ENCODE results near the gene FLCN. TPM values are rescaled to one million over a fixed set of nuclear protein-coding genes. Genes with fewer than 3 reads are reported as not detected.
"Not testable (repeated sequence)": the region's sequence is repeated elsewhere in the genome, so short reads cannot be mapped to it uniquely, and the experiment has no call there.

Gene FLCN
- total RNA-seq, 2 experiments from 2014 or later = 37.0 to 37.4 TPM

DNA sequence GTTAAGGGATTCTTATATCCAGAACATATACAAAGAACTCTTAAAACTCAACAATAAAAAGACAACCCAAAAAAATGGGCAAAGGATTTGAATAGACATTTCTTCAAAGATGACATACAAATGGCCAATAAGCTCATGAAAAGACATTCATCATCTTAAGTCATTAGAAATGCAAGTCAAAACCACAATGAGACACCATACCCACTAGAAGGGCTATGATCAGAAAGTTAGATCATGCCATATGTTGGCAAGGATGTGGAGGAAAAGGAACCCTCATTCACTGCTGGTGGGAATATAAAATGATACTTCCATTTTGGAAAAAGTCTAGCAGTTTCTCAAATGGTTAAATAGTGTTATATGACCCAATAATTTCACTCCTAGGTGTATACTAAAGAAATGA, 40.2 kb downstream of the FLCN start:
- DNase-seq (no peak), ATAC-seq (no peak)
- Mint-ChIP-seq H3K27ac (no peak overlapping the region), H3K4me3 (no peak overlapping the region), H3K4me1 (ENCODE audit: low read depth) (peaks cover 1% of the 10 kb centered on the region), H3K9me3 (ENCODE audit: insufficient read depth) (no peaks in the 10 kb centered on the region), H3K27me3 (ENCODE audit: low read depth) (no peaks in the 10 kb centered on the region), H3K36me3 (ENCODE audit: low read depth) (peaks cover 11% of the 10 kb centered on the region)
- ChIA-PET POLR2A (interaction anchor here (0.6 to 1.7 kb wide), 3 partner anchors 10 to 67 kb away, joined by 3 to 6 read pairs (median 4); no protein-coding TSS in a partner anchor), CTCF (interaction anchor here (0.7 to 1.1 kb wide), 2 partner anchors 9 to 21 kb away, joined by 3 read pairs; no protein-coding TSS in a partner anchor)

- H3K4me1 Mint-ChIP-seq (ENCODE audit: low read depth); ATAC-seq; H3K4me3 Mint-ChIP-seq; H3K36me3 Mint-ChIP-seq (ENCODE audit: low read depth); H3K9me3 Mint-ChIP-seq (ENCODE audit: insufficient read depth); H3K27me3 Mint-ChIP-seq (ENCODE audit: low read depth); DNase-seq; H3K27ac Mint-ChIP-seq; CTCF ChIA-PET: not testable (repeated sequence)
- POLR2A ChIA-PET = interaction anchor here (1.5 to 1.7 kb wide), 2 partner anchors 9 to 13 kb away, joined by 4 to 6 read pairs; no protein-coding TSS in a partner anchor
Observed at GRCh38 chr17:17195466-17195865, 41.5 kb downstream of the FLCN start.

DNA sequence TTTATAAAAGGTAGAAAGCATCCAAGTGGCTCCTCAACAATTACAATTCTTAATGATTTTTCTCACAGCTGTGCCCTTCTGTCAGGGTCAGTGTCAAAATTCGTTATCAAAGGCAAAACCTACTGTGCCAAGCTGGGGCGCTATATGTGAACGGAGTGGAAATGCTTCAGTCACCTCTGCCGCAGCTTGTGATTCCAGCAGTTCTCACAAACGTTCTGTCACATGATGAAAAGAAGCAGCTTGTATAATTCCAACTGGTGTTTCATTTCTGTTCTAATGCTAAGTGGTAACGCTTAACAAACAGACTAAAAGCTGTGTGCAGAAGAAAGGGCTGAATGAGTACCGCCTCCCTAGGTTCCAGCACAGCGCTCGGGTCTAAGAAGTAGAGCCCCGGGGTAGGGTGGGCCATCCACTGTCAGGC, 45.0 kb downstream of the FLCN start:
- Mint-ChIP-seq H3K27ac (no peak overlapping the region), H3K4me3 (no peak overlapping the region), H3K9me3 (ENCODE audit: insufficient read depth) (no peaks in the 10 kb centered on the region), H3K27me3 (ENCODE audit: low read depth) (no peaks in the 10 kb centered on the region), H3K4me1 (ENCODE audit: low read depth) (peaks cover under 1% of the 10 kb centered on the region), H3K36me3 (ENCODE audit: low read depth) (peaks cover 9% of the 10 kb centered on the region)
- DNase-seq (no peak), ATAC-seq (no peak)
- POLR2A ChIA-PET = interaction anchor here (1.4 to 1.8 kb wide), 2 partner anchors 10 to 12 kb away, joined by 3 to 5 read pairs; no protein-coding TSS in a partner anchor
- CTCF ChIA-PET = interaction anchor here (0.9 to 2.1 kb wide), 3 partner anchors 10 to 36 kb away, joined by 3 to 4 read pairs (median 4); no protein-coding TSS in a partner anchor

DNA sequence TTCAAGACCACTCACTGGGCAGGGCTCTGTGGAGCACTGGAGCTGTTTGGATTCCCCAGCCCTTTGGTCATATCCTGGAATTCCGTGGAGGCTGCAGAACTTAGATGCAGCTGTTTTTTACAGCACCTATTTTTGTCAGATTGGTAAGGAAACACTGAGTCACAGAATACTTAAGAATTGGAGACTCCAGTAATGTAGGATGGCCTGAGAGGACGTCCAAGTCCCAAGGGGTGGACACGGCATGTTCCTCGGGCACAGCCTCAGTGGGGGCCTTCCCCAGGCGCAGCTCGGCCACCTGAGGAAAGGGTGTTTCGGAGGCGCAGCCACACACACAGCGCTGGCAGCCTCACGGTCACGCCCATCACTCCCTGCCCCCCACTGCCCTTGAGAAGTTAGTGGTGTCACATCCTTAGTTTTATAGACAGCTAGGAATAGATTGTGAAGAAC, 45.6 kb downstream of the FLCN start:
- Mint-ChIP-seq H3K4me3 (no peak overlapping the region), H3K36me3 (ENCODE audit: low read depth) (peaks cover 11% of the 10 kb centered on the region), H3K4me1 (ENCODE audit: low read depth) (peaks cover 4% of the 10 kb centered on the region), H3K27me3 (ENCODE audit: low read depth) (no peaks in the 10 kb centered on the region), H3K27ac (no peak overlapping the region), H3K9me3 (ENCODE audit: insufficient read depth) (no peaks in the 10 kb centered on the region)
- POLR2A ChIA-PET = interaction anchor here (0.9 to 1.8 kb wide), 3 partner anchors 9 to 89 kb away, joined by 3 to 5 read pairs (median 3); partner anchors contain the start of gene COPS3
- CTCF ChIA-PET = interaction anchor here (0.9 to 2.1 kb wide), 3 partner anchors 9 to 35 kb away, joined by 3 to 4 read pairs (median 4); no protein-coding TSS in a partner anchor
- DNase-seq (no peak), ATAC-seq (no peak)

DNA sequence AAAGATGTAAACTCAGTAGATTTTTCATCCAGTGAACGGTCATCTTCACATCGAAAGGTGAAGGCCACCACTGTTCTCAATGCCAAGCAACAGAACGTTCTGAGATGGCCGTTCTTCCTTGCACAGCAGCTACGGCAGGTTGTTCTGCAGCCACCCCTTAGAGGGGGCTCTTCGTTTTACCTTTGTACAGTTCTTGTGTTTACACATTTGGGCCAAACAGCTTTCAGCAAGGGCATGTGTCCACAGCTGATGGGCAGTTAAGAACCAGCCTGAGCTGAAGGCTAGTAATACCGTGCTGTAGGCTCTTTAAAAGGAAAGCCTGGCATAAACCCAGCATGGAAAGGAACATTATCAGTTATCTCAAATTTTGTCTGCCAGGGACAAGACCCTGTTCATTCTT, 46.8 kb downstream of the FLCN start:
- ChIA-PET POLR2A (interaction anchor here (1.5 kb wide), 1 partner anchor 17 kb away, joined by 4 read pairs; no protein-coding TSS in a partner anchor), CTCF (interaction anchor here (1.0 to 2.1 kb wide), 3 partner anchors 10 to 17 kb away, joined by 3 to 6 read pairs (median 4); no protein-coding TSS in a partner anchor)
- H3K27ac Mint-ChIP-seq = no peak overlapping the region

GRCh38 chr17:17189559-17189958, 47.4 kb downstream of the FLCN start:
- DNase-seq (no peak), ATAC-seq (no peak)
- H3K36me3 Mint-ChIP-seq (ENCODE audit: low read depth) = peaks cover 26% of the 10 kb centered on the region
- H3K4me3 Mint-ChIP-seq = no peak overlapping the region
- ChIA-PET POLR2A (interaction anchor here (0.8 to 1.5 kb wide), 2 partner anchors 18 to 32 kb away, joined by 4 read pairs; no protein-coding TSS in a partner anchor), CTCF (interaction anchor here (0.6 to 2.1 kb wide), 3 partner anchors 10 to 84 kb away, joined by 3 to 6 read pairs (median 4); no protein-coding TSS in a partner anchor)
- peaks cover 22% of the 10 kb centered on the region for H3K4me1 Mint-ChIP-seq (ENCODE audit: low read depth)
- no peaks in the 10 kb centered on the region for H3K9me3 Mint-ChIP-seq (ENCODE audit: insufficient read depth)
- H3K27me3 Mint-ChIP-seq (ENCODE audit: low read depth) = no peaks in the 10 kb centered on the region
- no peak overlapping the region for H3K27ac Mint-ChIP-seq

More for the DNA sequence above, 46.8 kb downstream of the FLCN start:
- Mint-ChIP-seq H3K36me3 (ENCODE audit: low read depth) (peaks cover 21% of the 10 kb centered on the region), H3K4me1 (ENCODE audit: low read depth) (peaks cover 16% of the 10 kb centered on the region), H3K27me3 (ENCODE audit: low read depth) (no peaks in the 10 kb centered on the region), H3K9me3 (ENCODE audit: insufficient read depth) (no peaks in the 10 kb centered on the region), H3K4me3 (no peak overlapping the region)
- DNase-seq = no peak
- no peak for ATAC-seq

DNA sequence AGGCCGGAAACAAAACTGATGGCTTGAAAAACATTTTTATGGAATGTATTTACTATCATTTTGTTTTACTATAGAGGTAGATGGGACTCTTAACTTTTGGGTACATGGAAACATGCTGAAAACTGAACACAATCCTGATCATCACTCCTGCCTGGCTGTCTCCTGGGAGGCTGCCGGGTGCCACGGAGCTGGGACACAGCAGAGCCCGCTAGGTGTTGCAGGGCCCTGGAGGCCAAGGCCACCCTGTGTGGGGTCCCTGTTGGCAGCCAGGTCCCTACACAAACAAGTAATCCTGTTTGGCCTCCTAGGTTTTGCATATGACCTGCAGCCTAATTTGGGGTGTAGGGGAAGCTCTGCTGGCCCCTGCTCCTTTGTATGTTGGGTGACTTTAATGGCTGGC, 48.4 kb downstream of the FLCN start:
- CTCF ChIA-PET = interaction anchor here (0.7 to 2.1 kb wide), 2 partner anchors 8 to 11 kb away, joined by 3 to 6 read pairs; no protein-coding TSS in a partner anchor
- peaks cover 35% of the 10 kb centered on the region for H3K36me3 Mint-ChIP-seq (ENCODE audit: low read depth)

GRCh38 chr17:17186551-17187505, 50.1 kb downstream of the FLCN start:
- H3K4me1 Mint-ChIP-seq (ENCODE audit: low read depth) = peaks cover 48% of the 10 kb centered on the region
- H3K9me3 Mint-ChIP-seq (ENCODE audit: insufficient read depth) = no peaks in the 10 kb centered on the region
- H3K27ac Mint-ChIP-seq = peak overlapping the region; percentile 79
- no peaks in the 10 kb centered on the region for H3K27me3 Mint-ChIP-seq (ENCODE audit: low read depth)
- peaks cover 43% of the 10 kb centered on the region for H3K36me3 Mint-ChIP-seq (ENCODE audit: low read depth)
- no peak for DNase-seq
- ATAC-seq = no peak
- no peak overlapping the region for H3K4me3 Mint-ChIP-seq
- ChIA-PET CTCF (no interaction called here), POLR2A (interaction anchor here (1.5 kb wide), 1 partner anchor 10 kb away, joined by 6 read pairs; no protein-coding TSS in a partner anchor)

More for the DNA sequence above, 48.4 kb downstream of the FLCN start:
- POLR2A ChIA-PET = interaction anchor here (0.7 kb wide), 1 partner anchor 36 kb away, joined by 3 read pairs; no protein-coding TSS in a partner anchor
- no peaks in the 10 kb centered on the region for H3K9me3 Mint-ChIP-seq (ENCODE audit: insufficient read depth)
- H3K4me3 Mint-ChIP-seq = no peak overlapping the region
- ATAC-seq = no peak
- DNase-seq = no peak
- H3K27ac Mint-ChIP-seq = no peak overlapping the region
- peaks cover 32% of the 10 kb centered on the region for H3K4me1 Mint-ChIP-seq (ENCODE audit: low read depth)
- no peaks in the 10 kb centered on the region for H3K27me3 Mint-ChIP-seq (ENCODE audit: low read depth)

GRCh38 chr17:17186051-17186450, 50.9 kb downstream of the FLCN start:
- peaks cover 49% of the 10 kb centered on the region for H3K36me3 Mint-ChIP-seq (ENCODE audit: low read depth)
- H3K27ac Mint-ChIP-seq = peak overlapping the region; percentile 79
- DNase-seq (peak; percentile 50), ATAC-seq (no peak)
- POLR2A ChIA-PET = interaction anchor here (1.5 kb wide), 1 partner anchor 10 kb away, joined by 6 read pairs; no protein-coding TSS in a partner anchor
- peaks cover 55% of the 10 kb centered on the region for H3K4me1 Mint-ChIP-seq (ENCODE audit: low read depth)
- H3K27me3 Mint-ChIP-seq (ENCODE audit: low read depth) = no peaks in the 10 kb centered on the region
- no peaks in the 10 kb centered on the region for H3K9me3 Mint-ChIP-seq (ENCODE audit: insufficient read depth)
- CTCF ChIA-PET = interaction anchor here (1.5 kb wide), 1 partner anchor 44 kb away, joined by 4 read pairs; no protein-coding TSS in a partner anchor
- no peak overlapping the region for H3K4me3 Mint-ChIP-seq

DNA sequence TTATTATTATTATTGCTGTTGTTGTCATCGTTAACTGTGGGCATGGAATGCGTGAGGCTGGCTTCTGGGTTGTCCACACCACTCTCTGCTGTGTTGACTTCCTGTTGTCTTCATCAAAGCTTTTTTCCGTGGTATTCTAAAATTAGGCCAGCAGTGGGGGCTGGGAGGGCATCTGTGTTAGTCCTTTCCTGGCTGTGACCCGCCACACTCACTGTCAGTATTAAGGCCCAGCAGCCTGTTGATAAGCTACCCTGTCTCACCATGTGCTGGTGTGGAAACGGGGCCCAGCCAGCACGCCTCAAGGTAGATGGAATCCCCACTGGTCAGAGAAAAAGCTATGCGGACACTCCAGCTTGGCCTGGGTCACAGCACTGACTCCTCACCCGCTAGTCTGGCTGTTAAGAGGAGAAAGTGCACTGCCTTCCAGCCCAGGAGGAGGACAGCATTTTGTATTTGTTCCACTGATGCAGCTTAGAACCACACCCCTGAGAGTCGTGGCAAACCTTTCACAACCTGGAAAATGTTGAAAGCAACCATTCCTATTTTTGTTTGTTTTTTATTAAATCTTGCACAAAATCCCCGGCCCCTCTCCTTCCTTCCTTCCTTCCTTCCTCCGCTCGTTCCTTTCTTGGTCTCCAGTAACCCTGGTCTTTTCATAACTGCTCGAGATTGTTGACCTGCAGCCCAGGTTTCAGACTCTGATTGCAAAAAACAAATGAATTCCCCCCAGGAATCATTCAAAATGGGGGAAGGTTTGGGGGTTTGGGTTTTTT, 51.8 kb downstream of the FLCN start:
- CTCF ChIA-PET = interaction anchor here (0.7 to 1.5 kb wide), 3 partner anchors 13 to 43 kb away, joined by 3 to 4 read pairs (median 3); no protein-coding TSS in a partner anchor
- peak; percentile 13 for ATAC-seq

More for the DNA sequence above, 51.8 kb downstream of the FLCN start:
- not testable (repeated sequence) for H3K27me3 Mint-ChIP-seq (ENCODE audit: low read depth); H3K9me3 Mint-ChIP-seq (ENCODE audit: insufficient read depth)
- DNase-seq = peak; percentile 47
- POLR2A ChIA-PET = interaction anchor here (1.2 kb wide), 1 partner anchor 19 kb away, joined by 3 read pairs; no protein-coding TSS in a partner anchor
- Mint-ChIP-seq H3K36me3 (ENCODE audit: low read depth) (peaks cover 57% of the 10 kb centered on the region), H3K4me1 (ENCODE audit: low read depth) (peaks cover 64% of the 10 kb centered on the region), H3K27ac (peak overlapping the region; percentile 79), H3K4me3 (peak overlapping the region; percentile 22)

Data from activated CD8-positive, alpha-beta T cell treated with anti-CD3 and anti-CD28 coated beads, Interleukin-2, amount 10 ng/mL, durations not matched to agents 7 days and 5 days (primary cell).